Caki2 (cell line): ENCODE data around the gene N4BP2. TPM values are rescaled to one million over a fixed set of nuclear protein-coding genes. Genes with fewer than 3 reads are reported as not detected.

Experiments
- DNase-seq: peaks from one replicate; pipeline ENCODE4 v3.0.0-alpha.2; 2015; ENCODE audit warnings: low read depth
- in situ Hi-C: cut with HindIII; loops from 2 replicates; pipeline ENCODE4 v1.10.0; 2016; ENCODE audit warnings: low sequenced_read_pairs, low pct_unique_long_range_greater_than_20kb, mixed read lengths
- total RNA-seq: library from RNA; depleted of rRNA; stranded (reverse); fragments of >200 nt; shearing (Covaris generic); gene quantifications from 2 replicates; pipeline ENCODE4 v1.2.3, GENCODE V29; 2014; ENCODE audit warnings: low replicate concordance

The N4BP2 gene
- total RNA-seq, 1 experiment from 2014 or later = 5.1 TPM

DNA sequence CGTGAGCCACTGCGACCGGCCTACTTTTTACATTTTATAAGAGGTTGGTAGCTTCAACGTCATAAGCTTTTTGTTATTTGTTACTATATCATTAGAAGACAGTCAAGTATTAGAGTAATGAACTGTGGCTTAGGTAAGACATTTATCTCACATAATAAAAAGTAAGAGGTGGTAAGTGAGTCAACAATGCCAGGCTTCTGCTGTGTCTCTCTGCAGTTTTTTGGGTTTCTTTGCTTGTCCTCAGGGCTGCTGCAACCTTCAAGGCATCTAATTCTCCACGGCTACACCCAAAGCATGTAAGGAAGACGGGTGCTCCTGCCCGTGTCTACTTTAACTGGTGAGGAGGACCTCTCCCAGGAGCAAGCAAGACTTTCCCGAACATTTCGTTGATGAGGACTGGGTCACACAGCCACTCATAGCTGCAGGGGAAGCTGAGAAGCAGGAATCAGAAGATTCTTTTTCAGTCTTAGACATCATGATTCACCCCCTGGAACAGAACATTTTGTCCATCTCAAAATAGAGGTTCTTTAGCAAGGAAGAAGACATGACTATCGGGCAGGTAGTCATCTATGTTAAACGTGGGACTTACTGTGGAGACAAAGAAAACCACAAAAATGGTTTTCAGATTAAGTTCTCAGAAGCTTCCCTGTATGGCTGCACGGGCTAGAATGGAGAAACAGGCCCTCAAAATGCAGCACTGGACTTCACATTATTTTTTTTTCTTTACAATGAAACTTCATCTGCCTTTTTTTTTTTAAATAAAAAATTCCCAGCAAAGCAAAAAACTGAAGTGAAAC lies 127.2 kb downstream of the N4BP2 start:
- in situ Hi-C loops = no loop called here

GRCh38 chr4:40185830-40186664 lies 129.4 kb downstream of the N4BP2 start:
- DNase-seq = peak; percentile 37
- in situ Hi-C loops = no loop called here

More for the DNA sequence above, 127.2 kb downstream of the N4BP2 start:
- no peak for DNase-seq

DNA sequence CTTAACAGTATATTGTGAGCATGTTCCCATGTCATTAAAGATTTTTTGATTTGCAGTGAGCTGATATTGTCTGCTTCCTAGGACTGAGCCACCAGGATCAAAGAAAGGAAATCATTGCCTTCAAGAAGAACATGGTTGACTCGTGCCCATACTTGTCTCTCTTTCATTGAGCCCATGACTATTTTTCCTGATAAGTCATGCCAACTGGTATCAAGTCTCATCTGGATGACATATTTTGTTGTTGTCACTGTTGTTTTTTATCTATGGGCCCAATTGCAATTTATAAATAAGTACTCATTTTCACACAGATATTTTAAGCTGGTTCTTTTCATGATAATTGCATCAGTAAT lies 130.0 kb downstream of the N4BP2 start:
- DNase-seq = no peak
- in situ Hi-C loops = no loop called here

- in situ Hi-C loops = no loop called here
- DNase-seq = no peak
Observed at GRCh38 chr4:40187386-40187906, 130.8 kb downstream of the N4BP2 start.

DNA sequence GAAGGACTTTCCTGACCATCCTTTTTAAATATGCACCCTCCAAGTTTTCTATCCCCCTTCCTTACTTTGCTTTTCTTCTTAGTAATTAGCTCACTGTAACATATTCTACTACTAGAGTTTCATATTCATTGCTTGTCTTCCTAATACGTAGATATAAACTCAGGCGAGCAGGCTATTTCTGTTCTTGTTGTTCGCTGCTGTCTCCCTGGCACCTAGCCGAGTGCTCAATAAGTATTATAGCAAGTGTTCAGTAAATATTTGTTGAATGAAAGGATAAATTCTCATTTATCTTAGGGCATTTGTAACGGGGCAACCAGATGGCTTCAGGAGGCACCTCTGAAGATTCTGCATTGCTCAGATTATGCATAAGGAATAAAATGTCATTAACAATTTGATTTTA lies 133.4 kb downstream of the N4BP2 start:
- in situ Hi-C loops = no loop called here
- DNase-seq = no peak

- DNase-seq = no peak
- in situ Hi-C loops = no loop called here
Observed at GRCh38 chr4:40190465-40190864, 133.8 kb downstream of the N4BP2 start.

- in situ Hi-C loops = no loop called here
Observed at GRCh38 chr4:40190880-40191815, 134.5 kb downstream of the N4BP2 start.

GRCh38 chr4:40192114-40193015 lies 135.7 kb downstream of the N4BP2 start:
- no peak for DNase-seq
- in situ Hi-C loops = no loop called here

More at GRCh38 chr4:40190880-40191815, 134.5 kb downstream of the N4BP2 start:
- no peak for DNase-seq

DNA sequence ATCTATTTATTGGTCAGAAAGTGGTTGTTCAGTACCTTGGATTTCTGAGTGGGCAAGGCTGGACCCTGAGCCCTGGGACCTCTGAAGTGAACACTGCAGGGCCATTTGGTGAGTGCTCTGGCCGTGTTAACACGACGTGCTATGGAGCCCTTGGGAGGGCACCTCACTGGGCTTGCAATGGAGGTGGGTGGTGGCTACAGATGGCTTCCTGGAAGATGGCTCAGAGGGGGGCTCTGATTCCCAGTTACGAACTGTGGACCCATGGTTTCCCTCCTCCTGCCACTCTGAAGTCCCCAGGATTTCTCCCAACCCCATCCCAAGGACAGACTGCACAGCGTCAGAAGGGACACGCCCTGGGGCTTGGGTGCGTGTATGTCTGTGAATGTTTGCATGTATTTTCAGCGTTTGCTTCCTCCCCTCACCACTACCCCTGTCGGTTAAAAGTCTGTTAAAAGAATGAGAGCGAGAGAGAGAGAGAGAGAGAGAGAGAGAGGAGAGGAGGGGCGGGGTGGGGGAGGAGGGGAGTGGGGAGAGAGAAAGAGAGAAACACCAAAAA lies 136.4 kb downstream of the N4BP2 start:
- DNase-seq = no peak
- in situ Hi-C loops = no loop called here

DNA sequence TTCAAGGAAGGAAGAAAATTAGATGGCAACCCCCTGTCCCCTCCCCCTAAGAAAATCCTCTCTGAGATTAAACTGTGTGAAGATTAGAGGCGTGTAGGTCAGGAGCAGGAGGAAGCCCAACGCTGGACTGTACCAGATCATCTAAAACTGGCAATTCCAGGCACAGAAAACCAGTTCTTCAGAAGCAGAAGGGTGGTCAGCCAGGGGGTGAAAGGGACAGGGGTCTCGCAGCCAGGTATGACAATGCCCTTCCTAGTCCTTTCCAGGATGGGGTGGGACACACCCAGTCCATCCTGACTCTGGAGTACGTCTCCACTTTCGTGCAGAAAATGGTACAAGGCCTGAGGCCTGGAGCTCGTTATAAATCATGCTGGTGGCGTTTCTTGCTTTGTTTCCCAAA lies 136.9 kb downstream of the N4BP2 start:
- in situ Hi-C loops = no loop called here
- DNase-seq = no peak

GRCh38 chr4:40194602-40195161 lies 138.0 kb downstream of the N4BP2 start:
- no peak for DNase-seq
- in situ Hi-C loops = no loop called here

- no peak for DNase-seq
- in situ Hi-C loops = no loop called here
Observed at GRCh38 chr4:40195182-40196177, 138.8 kb downstream of the N4BP2 start.

DNA sequence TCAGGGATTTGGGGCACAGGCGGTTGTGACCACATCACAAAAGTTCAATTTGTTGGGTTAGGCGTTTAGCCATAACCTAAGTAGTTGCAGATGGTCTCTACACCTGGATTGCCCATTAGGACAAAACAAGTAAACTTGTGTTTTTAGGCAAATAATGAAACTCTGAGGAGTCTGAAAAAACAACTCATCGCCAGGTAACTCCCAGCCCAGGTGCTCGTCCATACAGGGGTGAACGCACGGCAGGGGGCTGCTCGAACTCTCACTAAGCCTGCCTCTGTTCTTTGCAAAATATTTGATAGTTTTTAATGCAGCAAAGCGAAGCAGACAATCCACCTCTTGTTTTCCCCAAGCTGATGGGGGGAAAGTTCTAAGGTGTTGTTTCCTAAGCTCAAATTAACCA lies 139.6 kb downstream of the N4BP2 start:
- in situ Hi-C loops = no loop called here
- DNase-seq = no peak

DNA sequence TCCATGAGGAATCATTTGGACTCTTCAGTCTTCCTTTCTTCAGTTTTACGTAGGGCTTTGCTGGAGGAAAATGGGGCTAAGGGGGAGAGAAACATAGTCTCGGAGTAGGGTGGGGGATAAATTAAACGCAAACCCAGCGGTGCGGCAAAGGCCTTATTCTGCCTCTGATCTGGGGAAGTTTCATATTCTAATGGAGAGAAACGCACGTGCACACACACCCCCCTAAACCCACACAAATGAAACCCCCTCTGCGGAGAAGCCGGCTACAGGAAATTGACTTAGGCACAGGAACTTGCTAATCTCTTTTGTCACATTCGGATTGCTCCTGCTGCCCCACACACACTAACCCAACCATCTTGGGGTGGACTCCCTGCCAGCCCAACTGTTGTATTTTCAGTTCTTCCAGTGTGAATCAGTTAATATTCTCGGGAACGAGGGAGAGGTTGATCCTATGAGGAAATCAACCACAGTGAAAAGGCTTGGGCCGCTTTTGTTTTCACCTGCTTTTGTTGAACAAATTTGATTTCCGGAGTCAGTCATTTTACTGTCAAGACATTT lies 140.2 kb downstream of the N4BP2 start, which contains the start of gene RHOH:
Gene RHOH (plus strand): TSS at position 308 of the 558 bp plus-strand sequence. CDS start 46,356 bp downstream, outside the sequence.
- in situ Hi-C loops = no loop called here
- no peak for DNase-seq
